ENCODE measurements around the gene FNBP1. TPM values are rescaled to one million over a fixed set of nuclear protein-coding genes. Genes with fewer than 3 reads are reported as not detected.
"Not testable (repeated sequence)": the region's sequence is repeated elsewhere in the genome, so short reads cannot be mapped to it uniquely, and the experiment has no call there.

FNBP1 gene
- polyA plus RNA-seq, 4 donors: 42.1 to 53.5 (median 49.1) TPM

DNA sequence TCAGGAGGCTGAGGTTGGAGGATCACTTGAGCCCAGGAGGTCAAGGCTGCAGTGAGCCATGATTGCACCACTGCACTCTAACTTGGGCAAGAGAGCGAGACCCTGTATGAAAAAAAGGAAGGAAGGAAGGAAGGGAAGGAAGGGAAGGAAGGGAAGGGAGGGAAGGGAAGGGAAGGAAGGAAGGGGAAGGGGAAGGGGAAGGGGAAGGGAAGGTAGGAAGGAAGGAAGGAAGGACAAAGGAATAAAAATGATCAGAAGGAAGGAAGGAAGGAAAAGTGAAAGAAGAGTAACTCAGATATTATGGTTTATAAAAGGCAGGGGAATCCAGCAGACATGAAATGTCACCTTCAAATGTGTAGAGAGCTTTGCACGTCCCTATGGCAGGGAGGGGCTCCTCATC, 143.4 kb downstream of the FNBP1 start:
- DNase-seq (ENCODE audit: low read depth in 4 of 4, low spot score in 3 of 4): no peak

GRCh38 chr9:129898185-129898584, 144.8 kb downstream of the FNBP1 start:
- no peak for DNase-seq (ENCODE audit: low read depth in 4 of 4, low spot score in 3 of 4)

GRCh38 chr9:129897263-129897662, 145.7 kb downstream of the FNBP1 start:
- DNase-seq (ENCODE audit: low read depth in 4 of 4, low spot score in 3 of 4): no peak

DNA sequence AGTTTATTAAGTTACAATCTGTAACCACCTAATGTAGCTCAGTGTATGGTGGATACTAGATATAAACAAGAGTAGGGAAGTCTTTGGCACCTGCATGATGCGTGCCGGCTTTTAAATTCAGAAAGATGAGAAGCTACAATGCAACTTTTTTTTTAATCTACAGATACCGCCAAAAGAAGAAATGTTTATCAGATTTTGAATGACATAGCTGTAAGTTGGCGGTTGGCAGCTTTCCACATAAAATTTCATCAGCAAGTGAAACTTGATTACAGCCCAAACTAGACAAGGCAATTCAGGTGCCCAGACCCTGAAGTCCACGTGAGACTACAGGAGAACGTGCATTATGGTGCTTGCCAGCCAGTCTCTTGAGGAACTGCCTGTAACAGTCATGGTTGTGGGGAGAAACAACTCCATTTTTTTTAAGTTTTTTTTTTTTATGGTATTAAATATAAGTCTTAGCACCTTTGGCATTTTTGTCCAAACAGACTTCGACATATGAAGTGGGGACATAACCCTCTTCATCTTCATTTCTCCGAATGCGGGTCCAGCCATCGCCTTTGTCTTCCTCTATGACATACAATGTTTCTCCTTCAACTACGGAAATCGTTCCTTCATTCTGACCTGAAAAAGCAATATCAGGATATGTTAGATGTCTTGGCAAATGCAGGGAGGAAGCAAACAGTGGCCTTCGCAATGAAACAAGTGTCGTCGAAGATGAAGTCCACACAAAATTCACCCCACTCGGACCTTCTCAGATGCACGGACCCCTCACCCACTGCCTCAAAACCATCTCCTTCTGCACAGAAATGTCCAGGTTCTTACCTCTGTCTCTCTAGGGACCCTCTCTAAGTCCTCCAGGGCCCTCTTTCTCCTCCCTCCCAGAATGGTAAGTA, 147.4 kb downstream of the FNBP1 start:
- no peak for DNase-seq (ENCODE audit: low read depth in 4 of 4, low spot score in 3 of 4)

DNA sequence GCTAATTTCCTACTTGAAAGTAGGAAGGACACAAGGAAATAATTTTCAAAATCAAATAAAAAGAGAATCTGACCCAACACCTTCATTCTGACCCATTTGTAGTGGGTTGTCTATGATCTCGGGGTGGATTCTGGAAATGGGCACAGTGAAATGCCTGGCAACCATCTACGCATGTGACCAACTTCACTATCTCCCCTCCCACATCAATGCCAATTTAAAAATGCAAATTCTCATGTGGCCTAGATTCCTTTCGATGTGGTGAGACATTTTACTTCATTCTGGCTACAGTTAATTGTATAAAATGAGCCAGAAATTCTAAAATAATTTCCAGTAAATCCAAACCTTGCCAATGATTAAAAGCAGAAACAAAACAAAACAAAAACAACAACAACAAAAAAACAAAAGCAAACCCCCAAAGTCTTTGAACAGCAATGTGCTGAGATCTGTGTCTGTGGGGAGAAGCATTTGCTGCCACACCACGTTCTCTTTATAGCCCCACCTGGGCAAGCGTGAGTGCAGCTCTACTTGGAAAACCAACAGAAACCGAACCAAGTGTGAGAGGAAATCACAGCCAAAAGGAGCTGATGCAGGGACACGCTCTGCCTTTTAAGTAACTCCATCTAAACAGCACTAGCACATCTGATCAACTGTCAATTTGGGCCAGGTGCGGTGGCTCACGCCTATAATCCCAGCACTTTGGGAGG, 148.7 kb downstream of the FNBP1 start:
- no peak for DNase-seq (ENCODE audit: low read depth in 4 of 4, low spot score in 3 of 4)

GRCh38 chr9:129891569-129891968, 151.4 kb downstream of the FNBP1 start:
- DNase-seq (ENCODE audit: low read depth in 4 of 4, low spot score in 3 of 4): no peak

DNA sequence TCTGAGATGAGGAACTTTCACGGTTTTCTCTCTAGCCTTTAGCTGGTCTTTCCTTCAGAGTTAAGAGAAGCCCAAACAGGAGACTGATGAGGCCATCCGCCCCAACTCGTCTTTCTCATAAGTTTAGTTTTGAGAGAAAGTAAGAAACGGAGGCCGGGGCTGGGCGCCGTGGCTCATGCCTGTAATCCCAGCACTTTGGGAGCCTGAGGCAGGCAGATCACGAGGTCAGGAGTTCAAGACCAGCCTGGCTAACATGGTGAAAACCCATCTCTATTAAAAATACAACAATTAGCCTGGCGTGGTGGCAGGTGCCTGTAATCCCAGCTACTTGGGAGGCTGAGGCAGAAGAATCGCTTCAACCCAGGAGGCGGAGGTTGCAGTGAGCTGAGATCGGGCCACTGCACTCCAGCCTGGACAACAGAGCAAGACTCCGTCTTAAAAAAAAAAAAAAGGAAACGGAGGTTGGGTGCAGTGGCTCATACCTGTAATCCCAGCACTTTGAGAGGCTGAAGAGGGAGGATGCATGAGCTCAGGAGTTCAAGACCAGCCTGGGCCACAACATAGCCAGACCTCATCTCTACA, 152.2 kb downstream of the FNBP1 start:
- DNase-seq (ENCODE audit: low read depth in 4 of 4, low spot score in 3 of 4): not testable (repeated sequence)

DNA sequence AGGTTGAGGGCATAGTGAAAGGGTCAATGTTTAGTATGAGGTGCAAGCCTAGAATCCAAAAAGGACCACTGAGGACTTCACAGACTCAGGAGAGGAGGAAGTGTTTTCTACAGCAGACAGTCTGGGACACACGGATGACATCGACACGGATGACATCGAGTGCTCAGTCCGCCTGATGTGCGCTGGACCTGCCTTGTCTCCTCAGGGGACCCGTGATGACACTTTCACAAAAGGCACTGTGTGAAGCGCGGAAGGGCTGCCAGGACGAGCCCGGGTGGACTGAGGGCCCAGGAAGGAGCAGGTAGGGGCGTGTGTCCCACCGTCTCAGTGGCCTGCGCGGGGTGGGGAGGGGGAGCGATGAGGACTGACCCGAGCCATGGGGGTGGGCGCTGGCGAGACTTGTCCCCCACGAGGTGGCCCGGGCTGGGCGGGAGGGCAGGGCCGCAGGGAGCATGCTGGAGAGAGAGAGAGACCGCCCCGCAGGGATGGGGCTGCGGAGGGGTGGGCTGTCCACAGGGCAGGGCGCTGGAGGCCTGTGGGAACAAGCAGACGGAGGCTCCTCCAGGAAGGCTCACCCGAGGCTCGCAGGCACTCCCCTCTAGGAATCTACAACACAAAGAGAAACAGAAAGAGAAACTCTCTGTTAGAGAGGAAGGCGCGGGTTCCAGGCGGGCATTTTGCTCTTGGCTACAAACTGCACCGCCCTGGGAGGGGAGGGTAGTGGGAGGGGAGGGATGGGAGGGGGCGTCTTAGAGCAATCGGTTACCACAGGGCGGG, 152.9 kb downstream of the FNBP1 start:
- DNase-seq (ENCODE audit: low read depth in 4 of 4, low spot score in 3 of 4): no peak

DNA sequence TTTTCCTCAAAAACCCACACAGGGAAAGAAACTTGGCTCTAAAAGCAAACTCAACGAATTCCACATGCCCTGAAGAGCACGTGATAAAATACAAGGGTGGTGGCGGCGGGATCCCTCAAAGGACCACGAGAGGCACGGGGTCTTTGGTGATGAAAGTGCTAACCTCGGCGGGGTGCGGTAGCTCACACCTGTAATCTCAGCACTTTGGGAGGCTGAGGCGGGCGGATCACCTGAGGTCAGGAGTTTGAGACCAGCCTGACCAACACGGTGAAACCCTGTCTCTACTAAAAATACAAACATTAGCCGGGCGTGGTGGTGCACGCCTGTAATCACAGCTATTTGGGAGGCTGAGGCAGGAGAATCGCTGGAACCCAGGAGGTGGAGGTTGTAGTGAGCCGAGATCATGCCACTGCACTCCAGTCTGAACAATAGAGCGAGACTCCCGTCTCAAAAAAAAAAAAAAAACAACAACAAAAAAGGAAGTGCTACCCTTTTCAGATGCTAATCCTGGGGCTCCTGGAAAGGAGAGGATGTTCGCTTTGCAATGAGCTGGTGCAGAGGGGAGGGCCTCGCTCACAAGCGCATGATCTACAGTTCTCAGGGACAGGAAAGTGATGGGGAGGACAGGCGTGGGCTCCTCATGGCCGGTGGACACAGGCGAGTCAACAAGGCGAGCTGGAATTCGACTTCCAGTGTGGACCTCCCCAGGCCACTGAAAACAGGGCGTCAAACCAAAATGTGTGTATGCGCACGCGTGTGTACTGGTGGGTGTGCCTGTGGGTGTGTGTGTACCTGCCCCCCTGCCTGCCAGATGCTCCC, 153.7 kb downstream of the FNBP1 start:
- DNase-seq (ENCODE audit: low read depth in 4 of 4, low spot score in 3 of 4): no peak

- no peak for DNase-seq (ENCODE audit: low read depth in 4 of 4, low spot score in 3 of 4)
Measured at GRCh38 chr9:129888293-129889121, 154.5 kb downstream of the FNBP1 start.

DNA sequence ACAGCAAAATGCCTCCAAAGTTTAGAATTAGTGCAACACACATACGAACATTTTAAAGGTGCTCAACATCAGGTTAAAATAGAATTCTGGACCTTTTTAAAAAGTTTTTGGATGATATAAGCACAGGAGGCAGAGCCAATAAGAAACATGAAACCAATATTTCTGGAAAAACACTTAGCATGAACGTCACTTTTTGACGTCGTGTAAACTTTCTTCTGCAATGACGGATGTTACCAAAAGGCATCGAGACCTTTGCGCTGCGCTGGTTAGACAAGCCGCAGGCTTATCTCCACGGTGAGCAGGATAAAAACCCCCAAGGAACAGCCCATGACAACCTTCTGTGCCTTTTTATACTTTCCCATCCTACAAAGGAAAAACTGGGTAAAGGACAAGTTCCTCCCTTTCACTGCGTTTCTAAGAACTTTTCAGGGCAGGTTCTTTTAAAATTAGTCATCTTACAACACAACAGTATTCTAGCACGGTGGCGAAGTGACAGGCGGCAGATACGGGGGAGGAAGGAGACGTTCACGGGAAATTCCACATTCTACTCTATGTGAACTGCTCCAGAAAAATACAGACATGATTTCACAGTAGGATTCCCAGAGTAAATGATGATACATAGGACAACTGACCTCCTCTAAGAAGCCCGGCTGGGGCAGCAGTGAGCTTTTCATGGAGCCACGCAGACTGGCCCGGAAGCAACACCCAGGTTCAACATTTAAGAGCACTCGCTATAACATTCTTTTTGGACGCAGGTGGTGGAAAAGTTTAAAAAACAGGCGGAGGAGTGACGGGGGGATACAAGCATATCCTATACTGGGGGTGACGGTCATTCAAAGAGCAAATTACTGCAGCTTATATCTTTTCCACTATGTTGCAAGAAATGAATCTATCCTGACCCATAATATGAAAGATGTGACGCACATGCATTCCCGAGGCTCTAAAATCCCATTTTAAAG, 155.4 kb downstream of the FNBP1 start:
- no peak for DNase-seq (ENCODE audit: low read depth in 4 of 4, low spot score in 3 of 4)

- DNase-seq (ENCODE audit: low read depth in 4 of 4, low spot score in 3 of 4): no peak
Measured at GRCh38 chr9:129886226-129887174, 156.5 kb downstream of the FNBP1 start.

- peak; percentile 65 to 75 (median 67) for DNase-seq (ENCODE audit: low read depth in 4 of 4, low spot score in 3 of 4)
Measured at GRCh38 chr9:129885670-129886106, 157.3 kb downstream of the FNBP1 start.

DNA sequence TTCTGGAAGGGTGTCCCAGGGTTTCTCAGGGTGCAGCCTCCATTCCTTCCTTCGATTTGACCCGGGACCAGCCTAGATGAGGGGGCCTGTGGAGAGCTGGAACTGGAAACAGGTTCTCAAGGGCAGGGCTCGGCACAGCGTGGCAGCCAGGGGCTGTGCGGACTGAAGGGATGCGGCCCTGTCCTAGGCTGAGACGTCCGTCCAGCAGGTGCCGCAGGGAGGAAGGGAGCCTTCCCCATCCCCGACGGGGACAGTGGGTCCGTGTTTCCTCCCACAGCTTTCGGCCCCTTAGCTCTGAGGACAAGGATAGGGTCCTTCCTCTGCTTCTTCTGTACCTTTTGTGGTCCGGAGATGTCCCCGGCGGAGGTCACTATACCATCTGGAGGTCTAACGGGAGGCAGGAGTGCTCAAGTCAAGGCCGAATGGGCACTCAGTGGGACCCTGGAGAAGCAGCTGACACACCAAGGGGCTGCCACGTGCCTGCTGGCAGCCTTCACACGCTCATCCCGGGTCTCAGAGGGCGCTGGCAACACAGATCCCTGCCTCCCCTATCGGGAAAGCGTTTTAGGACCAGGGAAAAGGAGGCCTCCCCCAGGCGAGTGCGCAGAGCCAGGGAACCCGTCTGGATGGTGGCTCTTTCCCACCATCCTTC, 157.8 kb downstream of the FNBP1 start:
- peak in 1 of 4 donors; percentile 12 for DNase-seq (ENCODE audit: low read depth in 4 of 4, low spot score in 3 of 4)

GRCh38 chr9:129884220-129885017, 158.6 kb downstream of the FNBP1 start:
- peak; percentile 58 to 80 (median 78) for DNase-seq (ENCODE audit: low read depth in 4 of 4, low spot score in 3 of 4)
